Activated CD4-positive, alpha-beta T cell treated with anti-CD3 and anti-CD28 coated beads, Interleukin-2, Interleukin-4, amounts not matched to agents 100 ng/mL and 50 ng/mL, durations not matched to agents 16 hours and 8 hours (primary cell): ENCODE measurements around the gene TTC24.
"Not testable (repeated sequence)": the region's sequence is repeated elsewhere in the genome, so short reads cannot be mapped to it uniquely, and the experiment has no call there.

Experiments used
- DNase-seq: peaks from one replicate; pipeline ENCODE4 v3.0.0-alpha.2; 2020; ENCODE audit warnings: low spot score

TTC24 gene

GRCh38 chr1:156587927-156588326 is 8.4 kb downstream of the TTC24 start:
- not testable (repeated sequence) for DNase-seq

- no peak for DNase-seq
Measured at GRCh38 chr1:156589546-156589945, 10.0 kb downstream of the TTC24 start.

GRCh38 chr1:156590326-156591180 is 11.0 kb downstream of the TTC24 start:
- DNase-seq: no peak

GRCh38 chr1:156591181-156591431 is 11.6 kb downstream of the TTC24 start:
- DNase-seq: no peak

- DNase-seq: peak; percentile 68
Measured at GRCh38 chr1:156591432-156592157, 12.1 kb downstream of the TTC24 start, which contains the start of gene NAXE. Gene NAXE (plus strand): TSS chr1:156591776. CDS start chr1:156591805, 29 bp downstream.

GRCh38 chr1:156592158-156592909 is 12.8 kb downstream of the TTC24 start:
- no peak for DNase-seq

- DNase-seq: no peak
Measured at GRCh38 chr1:156592910-156593660, 13.6 kb downstream of the TTC24 start.

- no peak for DNase-seq
Measured at GRCh38 chr1:156593661-156593989, 14.1 kb downstream of the TTC24 start.

- DNase-seq: no peak
Measured at GRCh38 chr1:156594190-156594589, 14.7 kb downstream of the TTC24 start.

GRCh38 chr1:156595016-156595415 is 15.5 kb downstream of the TTC24 start:
- DNase-seq: no peak

GRCh38 chr1:156596426-156596825 is 16.9 kb downstream of the TTC24 start:
- no peak for DNase-seq

GRCh38 chr1:156598125-156598524 is 18.6 kb downstream of the TTC24 start:
- no peak for DNase-seq

GRCh38 chr1:156598731-156599432 is 19.4 kb downstream of the TTC24 start:
- DNase-seq: no peak

GRCh38 chr1:156599811-156600210 is 20.3 kb downstream of the TTC24 start:
- DNase-seq: peak; percentile 50

GRCh38 chr1:156600733-156601121 is 21.2 kb downstream of the TTC24 start:
- no peak for DNase-seq

GRCh38 chr1:156601122-156601830 is 21.8 kb downstream of the TTC24 start, which contains the start of gene GPATCH4:
Gene GPATCH4 (minus strand): TSS chr1:156601479.
- peak; percentile 90 for DNase-seq

GRCh38 chr1:156601892-156602291 is 22.4 kb downstream of the TTC24 start:
- DNase-seq: no peak

- no peak for DNase-seq
Measured at GRCh38 chr1:156602557-156602993, 23.1 kb downstream of the TTC24 start.

GRCh38 chr1:156607344-156607743 is 27.8 kb downstream of the TTC24 start:
- DNase-seq: not testable (repeated sequence)

GRCh38 chr1:156608036-156608674 is 28.6 kb downstream of the TTC24 start:
- DNase-seq: peak; percentile 76
